Transverse colon (tissue), 4 donors: ENCODE measurements around the gene ATP6V0C. TPM values are rescaled to one million over a fixed set of nuclear protein-coding genes. Genes with fewer than 3 reads are reported as not detected.

Source experiments
- DNase-seq: peaks from one replicate; pipeline ENCODE4 v3.0.0-alpha.2; 2019
- H3K27ac ChIP-seq, 4 donors: fragments of 200-600 bp; sonication (generic); 2 replicates each; pipeline ENCODE4 v1.5.1; 2016 to 2018; ENCODE audit warnings: inconsistent platforms in 4 of 4
- H3K27me3 ChIP-seq: fragments of 200-600 bp; sonication (generic); 2 replicates; pipeline ENCODE4 v1.5.1; 2017; ENCODE audit warnings: inconsistent platforms
- H3K36me3 ChIP-seq, 4 donors: fragments of 200-600 bp; sonication (generic); 2 replicates each; pipeline ENCODE4 v1.5.1; 2017 to 2019; ENCODE audit warnings: inconsistent platforms in 4 of 4
- H3K4me1 ChIP-seq, 4 donors: fragments of 200-600 bp; sonication (generic); 2 replicates each; pipeline ENCODE4 v1.5.1; 2017 to 2020; ENCODE audit warnings: inconsistent platforms in 4 of 4
- H3K4me3 ChIP-seq, 4 donors: fragments of 200-600 bp; sonication (generic); 1 replicate in 1 of 4; 2 replicates in 3 of 4; pipeline versions ENCODE4 v1.5.1 to v1.6.1; 2017 to 2019; ENCODE audit warnings: inconsistent platforms in 4 of 4
- H3K9me3 ChIP-seq, 2 donors: fragments of 200-600 bp; sonication (generic); 2 replicates each; pipeline ENCODE4 v1.5.1; 2017 to 2019; ENCODE audit warnings: inconsistent platforms in 2 of 2
- EP300 ChIP-seq: sonication (generic); formaldehyde crosslinking; IDR thresholded peaks from one replicate; pipeline ENCODE4 v1.6.1; 2017; ENCODE audit warnings: antibody characterized with exemption, low read depth
- POLR2A ChIP-seq: fragments of 450-650 bp; IDR thresholded peaks from one replicate; pipeline ENCODE4 v1.6.1; 2016; ENCODE audit warnings: antibody characterized with exemption, mild to moderate bottlenecking, moderate library complexity
- POLR2AphosphoS5 ChIP-seq, 3 donors: sonication (generic); formaldehyde crosslinking; IDR thresholded peaks; one replicate each; pipeline ENCODE4 v1.6.1; 2016; ENCODE audit warnings: antibody characterized with exemption in 3 of 3
- WGBS, 2 donors: methylation state at CpG; one replicate each; pipeline ENCODE4 v1.1.5; 2018; ENCODE audit warnings: low coverage in 1 of 2; 5-methylcytosine and 5-hydroxymethylcytosine counted together
- in situ Hi-C, 4 donors: fragments of 200-750 bp; cut with MboI; loops; one replicate each; pipeline versions ENCODE4 v1.15.0 to v1.15.1; 2017; ENCODE audit warnings: low sequenced_read_pairs in 3 of 4, low pct_ligation_motif_present in 1 of 4, low pct_unique_long_range_greater_than_20kb in 1 of 4
- intact Hi-C: fragments of 100-400 bp; cut with DNase I; formaldehyde crosslinking; loops from one replicate; pipeline ENCODE4 v1.15.1; 2023; ENCODE audit warnings: low total_unique reads
- total RNA-seq, 4 donors: library from RNA; depleted of rRNA; stranded (reverse); fragments of >200 nt; gene quantifications; one replicate each; pipeline ENCODE4 v1.1.0, GENCODE V29; 2016
- TF ChIP-seq, protein P1 (sequence below), 5 experiments: fragments of 200-600 bp in 3 of 5; fragments of 450-650 bp in 2 of 5; sonication (generic) in 3 of 5; IDR thresholded peaks; 1 replicate in 2 of 5; 2 replicates in 3 of 5; pipeline ENCODE4 v1.5.1; 2016 to 2017; ENCODE audit warnings: antibody characterized with exemption in 5 of 5, inconsistent platforms in 3 of 5, mild to moderate bottlenecking in 2 of 5, moderate library complexity in 1 of 5

The ATP6V0C gene
- total RNA-seq, 4 donors from 2014 or later = 101 to 237 (median 135) TPM

DNA sequence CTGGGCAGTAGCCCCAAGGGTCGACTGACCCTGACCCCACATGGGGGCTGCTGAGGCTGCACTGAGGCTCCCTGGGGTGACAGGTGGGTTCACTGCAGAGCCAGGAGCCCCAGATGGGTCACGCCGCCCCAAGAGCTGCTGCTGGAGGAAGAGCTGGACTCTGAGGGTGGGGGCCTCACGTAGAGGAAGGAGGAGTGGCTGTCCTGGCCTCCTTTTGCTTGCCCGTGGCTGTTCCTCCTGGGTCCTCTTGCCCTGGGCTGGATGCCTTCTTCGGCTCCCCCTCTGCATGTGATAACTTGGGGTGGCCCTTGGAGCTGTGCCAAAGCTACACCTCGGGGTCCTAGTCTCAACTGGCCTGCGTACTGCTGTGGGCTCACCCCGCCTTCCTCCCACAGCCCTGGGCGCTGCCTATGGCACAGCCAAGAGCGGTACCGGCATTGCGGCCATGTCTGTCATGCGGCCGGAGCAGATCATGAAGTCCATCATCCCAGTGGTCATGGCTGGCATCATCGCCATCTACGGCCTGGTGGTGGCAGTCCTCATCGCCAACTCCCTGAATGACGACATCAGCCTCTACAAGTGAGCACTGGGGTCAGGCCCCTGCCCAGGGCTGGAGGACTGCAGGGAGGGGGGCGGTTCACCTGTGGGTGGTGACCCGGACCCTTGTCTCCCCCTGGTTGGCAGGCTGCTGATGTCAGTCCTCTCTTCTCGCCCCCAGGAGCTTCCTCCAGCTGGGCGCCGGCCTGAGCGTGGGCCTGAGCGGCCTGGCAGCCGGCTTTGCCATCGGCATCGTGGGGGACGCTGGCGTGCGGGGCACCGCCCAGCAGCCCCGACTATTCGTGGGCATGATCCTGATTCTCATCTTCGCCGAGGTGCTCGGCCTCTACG lies 5.3 kb downstream of the ATP6V0C start:
- Histone ChIP-seq H3K4me3 (peak overlapping the region in 2 of 4 donors; percentile 72 to 73), H3K4me1 (peaks cover 43 to 68% (median 67%) of the 10 kb centered on the region in 4 donors), H3K27ac (peak overlapping the region; percentile 96 to 99 (median 98)), H3K9me3 (no peaks in the 10 kb centered on the region), H3K27me3 (no peaks in the 10 kb centered on the region), H3K36me3 (no peaks in the 10 kb centered on the region)
- intact Hi-C loops = no loop called here
- TF ChIP-seq EP300 (no peak), POLR2A (no peak), POLR2AphosphoS5 (IDR thresholded peaks at IDR 0.05) (no peak)
- TF ChIP-seq, protein P1, sequence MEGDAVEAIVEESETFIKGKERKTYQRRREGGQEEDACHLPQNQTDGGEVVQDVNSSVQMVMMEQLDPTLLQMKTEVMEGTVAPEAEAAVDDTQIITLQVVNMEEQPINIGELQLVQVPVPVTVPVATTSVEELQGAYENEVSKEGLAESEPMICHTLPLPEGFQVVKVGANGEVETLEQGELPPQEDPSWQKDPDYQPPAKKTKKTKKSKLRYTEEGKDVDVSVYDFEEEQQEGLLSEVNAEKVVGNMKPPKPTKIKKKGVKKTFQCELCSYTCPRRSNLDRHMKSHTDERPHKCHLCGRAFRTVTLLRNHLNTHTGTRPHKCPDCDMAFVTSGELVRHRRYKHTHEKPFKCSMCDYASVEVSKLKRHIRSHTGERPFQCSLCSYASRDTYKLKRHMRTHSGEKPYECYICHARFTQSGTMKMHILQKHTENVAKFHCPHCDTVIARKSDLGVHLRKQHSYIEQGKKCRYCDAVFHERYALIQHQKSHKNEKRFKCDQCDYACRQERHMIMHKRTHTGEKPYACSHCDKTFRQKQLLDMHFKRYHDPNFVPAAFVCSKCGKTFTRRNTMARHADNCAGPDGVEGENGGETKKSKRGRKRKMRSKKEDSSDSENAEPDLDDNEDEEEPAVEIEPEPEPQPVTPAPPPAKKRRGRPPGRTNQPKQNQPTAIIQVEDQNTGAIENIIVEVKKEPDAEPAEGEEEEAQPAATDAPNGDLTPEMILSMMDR (IDR thresholded peaks at IDR 0.05) = no peak
- DNase-seq = no peak
- in situ Hi-C loops = no loop called here
- WGBS, 2 donors = 81% methylated on average over 35 of the region's 39 CpGs; no CpG with 5 or more reads in 1 of the 2 donors

DNA sequence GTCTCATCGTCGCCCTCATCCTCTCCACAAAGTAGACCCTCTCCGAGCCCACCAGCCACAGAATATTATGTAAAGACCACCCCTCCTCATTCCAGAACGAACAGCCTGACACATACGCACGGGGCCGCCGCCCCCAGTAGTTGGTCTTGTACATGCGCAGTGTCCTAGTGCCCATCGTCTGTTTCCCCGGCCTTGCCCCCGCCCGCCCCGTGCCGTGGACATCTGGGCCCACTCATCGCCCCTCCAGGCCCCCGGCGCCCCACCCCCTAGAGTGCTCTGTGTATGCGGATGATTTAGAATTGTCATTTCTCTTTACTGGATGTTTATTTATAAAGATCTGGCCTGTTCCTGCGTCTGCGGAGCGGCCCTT lies 5.9 kb downstream of the ATP6V0C start:
- Histone ChIP-seq H3K9me3 (no peaks in the 10 kb centered on the region), H3K27ac (peak overlapping the region; percentile 96 to 99 (median 98)), H3K27me3 (no peaks in the 10 kb centered on the region), H3K4me3 (peak overlapping the region; percentile 6 to 73 (median 44)), H3K36me3 (no peaks in the 10 kb centered on the region), H3K4me1 (peaks cover 43 to 74% (median 73%) of the 10 kb centered on the region in 4 donors)
- intact Hi-C loops = no loop called here
- in situ Hi-C loops = no loop called here
- DNase-seq = no peak
- no peak for TF ChIP-seq POLR2A
- TF ChIP-seq POLR2AphosphoS5 (IDR thresholded peaks at IDR 0.05) = no peak
- TF ChIP-seq, protein P1 (IDR thresholded peaks at IDR 0.05) = no peak
- no peak for TF ChIP-seq EP300
- WGBS, 2 donors = 0 to 36% methylated on average over 3 to 22 of the region's 22 CpGs

DNA sequence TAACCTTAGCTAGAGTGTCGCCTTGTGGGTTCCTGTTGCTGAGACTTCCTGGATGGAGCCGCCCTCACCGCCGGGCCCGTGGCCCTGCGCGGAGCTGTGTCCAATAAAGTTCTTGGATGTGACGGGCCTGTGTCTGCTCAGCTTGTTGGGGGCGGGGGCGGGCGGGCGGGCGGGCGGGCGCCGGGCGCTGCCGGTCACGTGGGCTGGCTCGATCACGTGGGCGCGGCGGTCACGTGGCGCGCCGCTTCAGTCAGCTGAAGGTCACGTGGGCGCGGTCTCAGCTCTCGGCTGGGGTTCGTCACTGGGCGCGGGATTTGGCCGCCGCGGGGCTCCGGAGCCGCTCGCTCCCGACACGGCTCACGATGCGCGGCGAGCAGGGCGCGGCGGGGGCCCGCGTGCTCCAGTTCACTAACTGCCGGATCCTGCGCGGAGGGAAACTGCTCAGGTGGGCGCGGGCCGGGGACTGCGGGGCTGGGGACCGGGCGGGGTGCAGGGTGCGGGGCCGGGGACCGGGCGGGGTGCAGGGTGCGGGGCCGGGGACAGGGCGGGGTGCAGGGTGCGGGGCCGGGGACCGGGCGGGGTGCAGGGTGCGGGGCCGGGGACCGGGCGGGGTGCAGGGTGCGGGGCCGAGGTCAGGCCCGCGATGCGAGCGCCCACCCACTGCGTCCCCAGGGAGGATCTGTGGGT lies 6.5 kb downstream of the ATP6V0C start, which contains the start of gene AMDHD2:
Gene AMDHD2 (plus strand): TSS at position 275 of the 687 bp plus-strand sequence. CDS start 88 bp downstream, at position 363.
- 1% methylated on average over 27 of the region's 83 CpGs; no CpG with 5 or more reads in 1 of the 2 donors for WGBS, 2 donors
- peak within 1 kb of the TSS; percentile 72 to 78 (median 74) for H3K4me3 ChIP-seq
- no peaks in the 10 kb centered on the region for H3K9me3 ChIP-seq
- TF ChIP-seq EP300 (no peak), POLR2AphosphoS5 (IDR thresholded peaks at IDR 0.05) (peak; percentile 84 to 93 (median 86)), POLR2A (peak; percentile 63)
- TF ChIP-seq, protein P1 (IDR thresholded peaks at IDR 0.05) = no peak
- DNase-seq = peak; percentile 92
- H3K27me3 ChIP-seq = no peaks in the 10 kb centered on the region
- peaks cover 43 to 74% (median 71%) of the 10 kb centered on the region in 4 donors for H3K4me1 ChIP-seq
- in situ Hi-C loops = no loop called here
- no peaks in the 10 kb centered on the region for H3K36me3 ChIP-seq
- peak within 1 kb of the TSS; percentile 96 to 99 (median 98) for H3K27ac ChIP-seq
- intact Hi-C loops = no loop called here
